Measurements from ENCODE around the gene SUPT4H1.

DNA sequence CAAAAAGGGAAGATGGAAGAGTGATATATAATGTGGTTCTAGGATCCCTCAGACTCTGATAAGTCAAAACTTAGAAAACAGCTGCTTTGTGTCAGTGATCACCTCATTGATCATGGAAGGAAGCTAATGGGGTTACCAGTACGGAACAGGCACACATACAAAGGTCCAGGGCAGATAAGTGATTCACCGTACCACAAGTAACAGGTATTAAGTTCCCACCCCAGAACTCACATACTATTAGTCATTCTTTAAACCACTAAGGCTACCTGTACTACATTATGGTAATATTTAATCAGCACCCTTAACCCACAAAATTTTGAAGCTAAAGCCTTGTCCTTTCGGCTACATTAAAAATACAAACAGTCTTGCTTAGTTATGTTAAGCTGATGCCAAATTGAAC, 48.0 kb upstream of the SUPT4H1 start:
- TF ChIP-seq, protein P1, sequence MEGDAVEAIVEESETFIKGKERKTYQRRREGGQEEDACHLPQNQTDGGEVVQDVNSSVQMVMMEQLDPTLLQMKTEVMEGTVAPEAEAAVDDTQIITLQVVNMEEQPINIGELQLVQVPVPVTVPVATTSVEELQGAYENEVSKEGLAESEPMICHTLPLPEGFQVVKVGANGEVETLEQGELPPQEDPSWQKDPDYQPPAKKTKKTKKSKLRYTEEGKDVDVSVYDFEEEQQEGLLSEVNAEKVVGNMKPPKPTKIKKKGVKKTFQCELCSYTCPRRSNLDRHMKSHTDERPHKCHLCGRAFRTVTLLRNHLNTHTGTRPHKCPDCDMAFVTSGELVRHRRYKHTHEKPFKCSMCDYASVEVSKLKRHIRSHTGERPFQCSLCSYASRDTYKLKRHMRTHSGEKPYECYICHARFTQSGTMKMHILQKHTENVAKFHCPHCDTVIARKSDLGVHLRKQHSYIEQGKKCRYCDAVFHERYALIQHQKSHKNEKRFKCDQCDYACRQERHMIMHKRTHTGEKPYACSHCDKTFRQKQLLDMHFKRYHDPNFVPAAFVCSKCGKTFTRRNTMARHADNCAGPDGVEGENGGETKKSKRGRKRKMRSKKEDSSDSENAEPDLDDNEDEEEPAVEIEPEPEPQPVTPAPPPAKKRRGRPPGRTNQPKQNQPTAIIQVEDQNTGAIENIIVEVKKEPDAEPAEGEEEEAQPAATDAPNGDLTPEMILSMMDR (conservative IDR thresholded peaks at IDR 0.05; ENCODE audit: low read depth, low read length), result no peak
- TF ChIP-seq EZH2phosphoT487 (IDR thresholded peaks at IDR 0.05; ENCODE audit: borderline replicate concordance, low read length) (no peak), EZH2 (IDR thresholded peaks at IDR 0.05; ENCODE audit: low read length, unreplicated experiment) (no peak)

Measured in PC-3 (cell line).